Measurements from ENCODE around the gene ACAD11.

Gene ACAD11

DNA sequence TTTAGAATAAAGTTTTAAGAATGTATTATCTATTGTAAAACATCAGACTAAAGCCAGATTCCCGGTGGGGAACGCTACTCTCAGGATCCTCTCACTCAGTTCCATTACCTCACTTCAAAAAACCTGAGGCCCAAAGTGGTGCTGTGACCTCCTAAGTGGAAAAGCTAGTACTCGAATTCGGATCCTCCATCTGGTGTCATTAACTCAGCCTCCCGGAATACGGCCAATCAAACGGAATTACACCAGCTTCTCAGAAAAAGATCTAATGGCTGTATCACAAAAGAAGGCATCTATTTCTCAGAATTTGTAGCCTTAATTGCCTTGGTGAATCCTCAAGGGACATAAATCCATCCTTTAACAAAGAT lies 627 bp downstream of the ACAD11 start:
- Histone ChIP-seq H3K36me3 (ENCODE audit: control insufficient read depth, insufficient read depth, low read length) (no peaks in the 10 kb centered on the region), H3K4me3 (replicated peaks; ENCODE audit: low read depth, low read length) (peak overlapping the region; percentile 95), H3K27me3 (replicated peaks; ENCODE audit: control insufficient read depth, insufficient read depth, low read length) (no peaks in the 10 kb centered on the region)
- TF ChIP-seq, protein P1, sequence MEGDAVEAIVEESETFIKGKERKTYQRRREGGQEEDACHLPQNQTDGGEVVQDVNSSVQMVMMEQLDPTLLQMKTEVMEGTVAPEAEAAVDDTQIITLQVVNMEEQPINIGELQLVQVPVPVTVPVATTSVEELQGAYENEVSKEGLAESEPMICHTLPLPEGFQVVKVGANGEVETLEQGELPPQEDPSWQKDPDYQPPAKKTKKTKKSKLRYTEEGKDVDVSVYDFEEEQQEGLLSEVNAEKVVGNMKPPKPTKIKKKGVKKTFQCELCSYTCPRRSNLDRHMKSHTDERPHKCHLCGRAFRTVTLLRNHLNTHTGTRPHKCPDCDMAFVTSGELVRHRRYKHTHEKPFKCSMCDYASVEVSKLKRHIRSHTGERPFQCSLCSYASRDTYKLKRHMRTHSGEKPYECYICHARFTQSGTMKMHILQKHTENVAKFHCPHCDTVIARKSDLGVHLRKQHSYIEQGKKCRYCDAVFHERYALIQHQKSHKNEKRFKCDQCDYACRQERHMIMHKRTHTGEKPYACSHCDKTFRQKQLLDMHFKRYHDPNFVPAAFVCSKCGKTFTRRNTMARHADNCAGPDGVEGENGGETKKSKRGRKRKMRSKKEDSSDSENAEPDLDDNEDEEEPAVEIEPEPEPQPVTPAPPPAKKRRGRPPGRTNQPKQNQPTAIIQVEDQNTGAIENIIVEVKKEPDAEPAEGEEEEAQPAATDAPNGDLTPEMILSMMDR (IDR thresholded peaks at IDR 0.05; ENCODE audit: insufficient read depth, low read length, poor library complexity, severe bottlenecking) = no peak
- no peak for DNase-seq (ENCODE audit: extremely low read depth, insufficient read length)

DNA sequence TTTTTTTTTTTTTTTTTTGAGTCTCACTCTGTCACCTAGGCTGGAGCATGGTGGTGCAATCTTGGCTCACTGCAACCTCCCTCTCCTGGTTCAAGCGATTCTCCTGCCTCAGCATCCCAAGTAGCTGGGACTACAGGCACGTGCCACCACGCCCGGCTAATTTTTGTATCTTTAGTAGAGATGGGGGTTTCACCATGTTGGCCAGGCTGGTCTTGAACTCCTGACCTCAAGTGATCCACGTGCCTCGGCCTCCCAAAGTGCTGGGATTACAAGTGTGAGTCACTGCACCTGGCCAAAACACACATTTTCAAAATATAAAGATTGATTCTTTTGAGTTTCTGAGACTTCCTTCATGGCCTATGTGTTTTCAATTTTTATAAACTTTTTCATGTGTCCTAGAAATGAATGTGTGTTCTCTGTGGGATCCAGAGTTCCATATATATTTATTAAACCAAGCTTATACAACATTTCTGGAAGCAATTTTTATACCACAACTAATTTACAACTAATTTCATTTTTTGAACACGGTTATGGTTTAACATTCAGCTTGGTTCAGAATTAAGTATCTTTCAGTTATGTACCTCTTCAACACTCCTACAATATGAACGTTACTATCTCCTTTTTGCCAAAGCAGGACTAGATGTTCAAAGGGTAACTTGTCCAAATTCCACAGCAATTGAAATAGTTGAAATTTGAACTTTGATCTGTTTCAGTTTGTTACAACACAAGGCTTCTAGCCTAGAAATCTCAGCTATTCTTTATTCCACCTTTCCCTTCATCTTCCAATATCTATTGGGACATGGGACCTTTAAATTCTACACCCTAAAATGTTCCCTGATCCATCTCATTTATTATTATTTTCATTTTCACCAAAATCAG lies 1.5 kb downstream of the ACAD11 start:
- no peaks in the 10 kb centered on the region for H3K27me3 ChIP-seq (replicated peaks; ENCODE audit: control insufficient read depth, insufficient read depth, low read length)
- no peaks in the 10 kb centered on the region for H3K36me3 ChIP-seq (ENCODE audit: control insufficient read depth, insufficient read depth, low read length)
- TF ChIP-seq, protein P1 (IDR thresholded peaks at IDR 0.05; ENCODE audit: insufficient read depth, low read length, poor library complexity, severe bottlenecking) = no peak
- peak overlapping the region; percentile 95; the same call in 1 of the 2 replicates for H3K4me3 ChIP-seq (replicated peaks; ENCODE audit: low read depth, low read length)
- DNase-seq (ENCODE audit: extremely low read depth, insufficient read length) = no peak

GRCh38 chr3:132655471-132655870 lies 4.1 kb downstream of the ACAD11 start:
- Histone ChIP-seq H3K36me3 (ENCODE audit: control insufficient read depth, insufficient read depth, low read length) (no peaks in the 10 kb centered on the region), H3K27me3 (replicated peaks; ENCODE audit: control insufficient read depth, insufficient read depth, low read length) (no peaks in the 10 kb centered on the region), H3K4me3 (replicated peaks; ENCODE audit: low read depth, low read length) (no peak overlapping the region)
- TF ChIP-seq, protein P1 (IDR thresholded peaks at IDR 0.05; ENCODE audit: insufficient read depth, low read length, poor library complexity, severe bottlenecking) = no peak
- no peak for DNase-seq (ENCODE audit: extremely low read depth, insufficient read length)

DNA sequence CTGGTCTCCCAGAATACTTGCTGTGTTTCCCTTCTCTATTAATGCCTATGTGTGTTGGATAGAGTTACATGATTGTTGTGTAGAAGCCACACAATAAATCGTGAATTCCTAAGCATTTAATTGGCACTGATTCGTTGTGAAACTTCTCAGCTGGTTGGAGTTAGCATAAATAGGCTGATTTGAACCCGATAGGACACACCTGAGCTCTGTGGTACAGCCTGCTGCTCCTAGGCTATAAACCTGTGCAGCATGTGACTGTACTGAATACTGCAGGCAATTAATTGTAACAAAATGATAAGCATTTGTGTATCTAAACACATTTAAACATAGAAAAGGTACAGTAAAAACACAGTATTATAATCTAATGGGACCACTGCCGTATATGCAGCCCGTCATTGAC lies 4.9 kb downstream of the ACAD11 start:
- H3K27me3 ChIP-seq (replicated peaks; ENCODE audit: control insufficient read depth, insufficient read depth, low read length) = no peaks in the 10 kb centered on the region
- DNase-seq (ENCODE audit: extremely low read depth, insufficient read length) = no peak
- no peak overlapping the region for H3K4me3 ChIP-seq (replicated peaks; ENCODE audit: low read depth, low read length)
- no peaks in the 10 kb centered on the region for H3K36me3 ChIP-seq (ENCODE audit: control insufficient read depth, insufficient read depth, low read length)
- TF ChIP-seq, protein P1 (IDR thresholded peaks at IDR 0.05; ENCODE audit: insufficient read depth, low read length, poor library complexity, severe bottlenecking) = no peak

DNA sequence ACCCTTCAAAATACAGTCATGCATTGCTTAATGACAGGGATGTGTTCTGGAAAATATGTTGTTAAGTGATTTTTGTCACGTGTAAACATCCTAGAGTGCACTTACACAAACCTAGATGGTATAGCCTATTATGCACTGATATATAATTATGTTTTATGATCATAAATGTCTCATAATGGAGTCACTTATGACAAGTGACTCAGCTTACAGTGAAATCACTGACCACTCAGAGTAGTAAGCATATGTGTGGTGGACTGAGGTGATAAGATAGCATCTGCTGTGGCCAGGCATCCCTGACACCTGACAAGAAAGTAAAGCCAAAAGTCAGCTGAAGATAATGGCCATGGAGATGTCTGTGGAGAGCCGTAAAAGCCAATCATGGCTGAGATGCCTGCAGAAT lies 5.4 kb downstream of the ACAD11 start:
- TF ChIP-seq, protein P1 (IDR thresholded peaks at IDR 0.05; ENCODE audit: insufficient read depth, low read length, poor library complexity, severe bottlenecking) = no peak

More for the DNA sequence above, 5.4 kb downstream of the ACAD11 start:
- H3K36me3 ChIP-seq (ENCODE audit: control insufficient read depth, insufficient read depth, low read length) = no peaks in the 10 kb centered on the region
- no peak for DNase-seq (ENCODE audit: extremely low read depth, insufficient read length)
- no peak overlapping the region for H3K4me3 ChIP-seq (replicated peaks; ENCODE audit: low read depth, low read length)
- no peaks in the 10 kb centered on the region for H3K27me3 ChIP-seq (replicated peaks; ENCODE audit: control insufficient read depth, insufficient read depth, low read length)

Measured in GM06990 (cell line).